DMS79 (cell line): ENCODE measurements around the gene XK.
"Not testable (repeated sequence)": the region's sequence is repeated elsewhere in the genome, so short reads cannot be mapped to it uniquely, and the experiment has no call there.

Experiments used
- DNase-seq: peaks from one replicate; lab custom pipeline; 2025; lab: John Stamatoyannopoulos, UW

The XK gene

GRCh38 chrX:37755025-37755424, 69.4 kb downstream of the XK start:
- DNase-seq: no peak

DNA sequence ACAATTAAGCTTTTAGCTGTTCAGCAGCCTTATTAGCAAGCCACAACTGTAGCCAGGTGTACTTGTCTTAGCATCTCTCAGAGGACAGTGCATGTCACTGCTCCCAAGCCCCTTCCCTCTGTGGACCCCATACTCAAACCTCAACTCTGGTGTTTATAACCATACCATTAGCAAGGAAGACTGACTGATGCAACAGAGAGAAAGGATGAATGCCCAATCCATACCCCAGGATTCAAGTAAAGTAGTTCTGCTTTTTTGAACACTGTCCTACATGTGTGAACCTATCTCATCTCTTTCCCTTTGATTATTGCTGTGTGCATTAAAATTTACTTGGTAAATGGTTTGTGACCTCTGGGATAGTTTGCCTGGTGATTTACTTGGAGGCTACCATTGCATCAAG, 71.5 kb downstream of the XK start:
- DNase-seq: no peak

DNA sequence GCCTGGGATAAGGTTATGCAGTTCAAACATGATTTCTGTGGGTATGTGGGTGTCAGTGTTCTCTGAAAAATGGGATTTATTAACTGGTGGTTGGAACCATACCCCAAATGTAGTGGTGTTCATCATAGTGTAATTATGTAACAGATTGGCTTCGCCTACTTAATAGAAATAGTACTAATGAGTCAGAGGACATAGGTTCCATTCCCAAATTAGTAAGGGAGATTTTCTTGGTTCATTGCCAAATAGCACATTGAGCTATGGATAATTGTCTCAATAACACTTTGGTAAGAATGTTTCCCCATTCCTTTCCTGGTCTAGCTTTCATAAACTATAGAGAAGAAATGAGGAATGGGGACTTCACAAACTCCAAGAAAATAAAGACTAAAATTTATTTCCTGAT, 73.8 kb downstream of the XK start:
- DNase-seq: no peak

GRCh38 chrX:37759878-37760418, 74.4 kb downstream of the XK start:
- no peak for DNase-seq

DNA sequence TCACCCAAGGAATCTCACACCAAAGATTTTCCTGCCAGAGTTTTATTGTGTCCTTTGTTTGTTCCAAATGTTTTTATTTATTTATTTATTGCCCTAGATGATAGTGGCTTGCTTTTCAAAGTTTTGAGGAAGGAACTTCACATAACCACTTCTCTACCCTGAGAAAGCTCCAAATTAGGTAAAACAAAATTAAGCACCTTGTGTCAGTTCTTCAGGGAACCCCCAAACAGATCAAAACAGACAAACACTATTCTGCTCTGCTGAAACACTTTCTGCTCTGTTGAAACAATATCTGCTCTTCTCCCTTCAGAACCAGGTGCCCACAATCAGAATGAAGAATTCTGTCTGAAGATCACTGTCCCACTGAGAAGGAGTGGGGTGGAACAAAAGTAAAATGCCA, 77.8 kb downstream of the XK start:
- no peak for DNase-seq

GRCh38 chrX:37765507-37765906, 79.9 kb downstream of the XK start:
- no peak for DNase-seq

DNA sequence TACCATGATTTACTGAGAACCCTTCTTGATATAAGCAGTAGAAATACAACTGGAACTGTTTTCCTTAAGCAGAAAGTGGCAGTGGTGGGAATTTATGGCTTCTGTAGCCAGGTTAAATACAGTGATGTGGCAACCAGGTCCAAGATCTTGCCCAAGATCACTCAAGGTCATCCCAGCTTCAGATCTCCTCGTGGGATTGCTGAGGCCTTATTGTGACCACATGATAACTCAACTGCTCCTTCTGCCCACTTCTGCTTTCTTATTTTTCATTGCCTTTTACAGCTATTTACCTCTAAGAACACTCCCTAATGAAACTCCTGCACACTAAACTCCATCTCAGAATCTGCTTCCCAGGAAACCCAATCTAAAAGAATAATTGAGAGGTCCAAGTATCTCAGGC, 81.8 kb downstream of the XK start:
- DNase-seq: no peak

- not testable (repeated sequence) for DNase-seq
Measured at GRCh38 chrX:37768866-37769265, 83.3 kb downstream of the XK start.

DNA sequence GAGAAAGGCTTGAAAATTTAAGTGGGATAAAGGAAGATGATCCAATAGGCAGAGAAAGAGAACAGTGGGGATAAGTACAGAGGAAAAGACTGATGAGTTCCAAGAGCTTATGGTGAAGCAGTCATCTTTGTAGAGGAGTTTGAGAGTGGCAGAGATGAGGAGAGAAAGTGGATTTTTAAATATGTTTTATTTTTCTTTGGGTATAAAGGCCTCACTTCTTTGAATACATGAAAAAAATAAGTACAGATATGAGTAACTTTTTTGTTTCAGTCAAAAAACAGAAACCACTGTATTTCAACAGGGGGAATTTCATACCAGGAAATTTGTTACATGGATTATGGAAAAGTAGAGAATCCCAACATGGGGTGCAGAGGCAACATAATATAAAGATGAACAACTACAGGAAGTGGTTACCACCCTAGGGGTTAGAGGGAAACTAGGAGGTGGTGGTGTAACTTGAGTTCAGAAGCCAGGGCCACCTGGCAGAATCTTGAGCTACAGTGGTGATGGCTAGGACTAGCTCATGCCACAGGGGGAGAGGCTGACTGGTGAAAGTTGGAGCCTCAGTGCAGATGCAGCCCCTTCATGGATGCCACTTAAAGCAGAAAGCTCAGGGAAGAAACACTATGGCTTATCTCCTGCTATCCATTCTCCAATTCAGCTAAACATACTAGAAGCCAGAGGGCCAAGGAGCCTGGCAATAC, 90.8 kb downstream of the XK start:
- DNase-seq: no peak

GRCh38 chrX:37776987-37777325, 91.4 kb downstream of the XK start:
- DNase-seq: no peak

- no peak for DNase-seq
Measured at GRCh38 chrX:37779857-37780256, 94.3 kb downstream of the XK start, which contains the start of gene CYBB. Gene CYBB (plus strand): TSS chrX:37780059. CDS start chrX:37780078, 19 bp downstream.

DNA sequence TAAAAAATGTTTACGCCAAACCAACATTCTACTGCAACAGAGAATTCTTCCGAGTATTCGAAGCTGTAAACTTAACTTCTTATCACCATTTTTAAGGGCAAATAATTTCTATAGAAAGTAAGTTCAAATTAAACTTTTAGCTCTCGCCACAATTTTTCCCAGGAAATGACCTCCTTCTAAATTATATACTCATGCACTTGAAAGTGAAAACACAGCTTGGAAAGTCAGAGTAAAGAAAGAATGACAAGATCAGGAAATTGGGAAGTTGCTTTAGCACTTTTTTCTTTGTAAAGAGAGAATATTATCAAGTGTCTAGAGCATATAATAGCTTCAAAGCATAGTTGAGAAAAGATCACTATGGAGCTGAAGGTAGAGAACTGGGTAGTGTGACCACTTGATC, 95.5 kb downstream of the XK start:
- no peak for DNase-seq
